Measurements from ENCODE around the gene SDK2.

Gene SDK2

GRCh38 chr17:73519714-73520368, 124.4 kb downstream of the SDK2 start:
- TF ChIP-seq, protein P1, sequence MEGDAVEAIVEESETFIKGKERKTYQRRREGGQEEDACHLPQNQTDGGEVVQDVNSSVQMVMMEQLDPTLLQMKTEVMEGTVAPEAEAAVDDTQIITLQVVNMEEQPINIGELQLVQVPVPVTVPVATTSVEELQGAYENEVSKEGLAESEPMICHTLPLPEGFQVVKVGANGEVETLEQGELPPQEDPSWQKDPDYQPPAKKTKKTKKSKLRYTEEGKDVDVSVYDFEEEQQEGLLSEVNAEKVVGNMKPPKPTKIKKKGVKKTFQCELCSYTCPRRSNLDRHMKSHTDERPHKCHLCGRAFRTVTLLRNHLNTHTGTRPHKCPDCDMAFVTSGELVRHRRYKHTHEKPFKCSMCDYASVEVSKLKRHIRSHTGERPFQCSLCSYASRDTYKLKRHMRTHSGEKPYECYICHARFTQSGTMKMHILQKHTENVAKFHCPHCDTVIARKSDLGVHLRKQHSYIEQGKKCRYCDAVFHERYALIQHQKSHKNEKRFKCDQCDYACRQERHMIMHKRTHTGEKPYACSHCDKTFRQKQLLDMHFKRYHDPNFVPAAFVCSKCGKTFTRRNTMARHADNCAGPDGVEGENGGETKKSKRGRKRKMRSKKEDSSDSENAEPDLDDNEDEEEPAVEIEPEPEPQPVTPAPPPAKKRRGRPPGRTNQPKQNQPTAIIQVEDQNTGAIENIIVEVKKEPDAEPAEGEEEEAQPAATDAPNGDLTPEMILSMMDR (IDR thresholded peaks at IDR 0.05; ENCODE audit: low read depth, low read length), result no peak
- no peak for DNase-seq (ENCODE audit: extremely low read depth, low read depth)

DNA sequence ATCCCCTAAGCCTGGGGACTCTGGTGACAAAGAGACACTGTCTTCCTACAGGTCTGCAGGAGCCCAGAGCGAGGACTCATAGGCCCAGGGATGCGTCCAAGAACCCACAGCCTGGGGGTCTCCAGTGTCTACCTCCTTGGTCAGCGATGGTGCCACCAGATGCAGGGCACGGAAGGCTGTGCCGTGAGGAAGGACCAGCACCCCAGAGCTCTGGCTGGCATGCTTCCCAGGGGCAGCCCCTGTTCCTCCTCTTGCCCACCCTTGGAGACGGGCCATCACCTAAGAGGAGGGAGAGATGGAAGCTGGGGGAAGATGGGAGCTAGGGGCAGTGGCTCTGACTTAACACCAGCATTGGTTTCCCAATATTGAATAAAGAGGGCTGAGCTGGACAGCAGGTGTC, 125.2 kb downstream of the SDK2 start:
- DNase-seq (ENCODE audit: extremely low read depth, low read depth), result no peak
- TF ChIP-seq, protein P1 (IDR thresholded peaks at IDR 0.05; ENCODE audit: low read depth, low read length), result no peak

GRCh38 chr17:73516431-73516830, 127.8 kb downstream of the SDK2 start:
- DNase-seq (ENCODE audit: extremely low read depth, low read depth), result no peak
- TF ChIP-seq, protein P1 (IDR thresholded peaks at IDR 0.05; ENCODE audit: low read depth, low read length), result no peak

GRCh38 chr17:73514146-73514863, 129.9 kb downstream of the SDK2 start:
- TF ChIP-seq, protein P1 (IDR thresholded peaks at IDR 0.05; ENCODE audit: low read depth, low read length), result no peak
- no peak for DNase-seq (ENCODE audit: extremely low read depth, low read depth)

GRCh38 chr17:73513426-73513825, 130.8 kb downstream of the SDK2 start:
- TF ChIP-seq, protein P1 (IDR thresholded peaks at IDR 0.05; ENCODE audit: low read depth, low read length), result no peak
- no peak for DNase-seq (ENCODE audit: extremely low read depth, low read depth)

- no peak for DNase-seq (ENCODE audit: extremely low read depth, low read depth)
- TF ChIP-seq, protein P1 (IDR thresholded peaks at IDR 0.05; ENCODE audit: low read depth, low read length), result no peak
Measured at GRCh38 chr17:73511719-73512115, 132.5 kb downstream of the SDK2 start.

DNA sequence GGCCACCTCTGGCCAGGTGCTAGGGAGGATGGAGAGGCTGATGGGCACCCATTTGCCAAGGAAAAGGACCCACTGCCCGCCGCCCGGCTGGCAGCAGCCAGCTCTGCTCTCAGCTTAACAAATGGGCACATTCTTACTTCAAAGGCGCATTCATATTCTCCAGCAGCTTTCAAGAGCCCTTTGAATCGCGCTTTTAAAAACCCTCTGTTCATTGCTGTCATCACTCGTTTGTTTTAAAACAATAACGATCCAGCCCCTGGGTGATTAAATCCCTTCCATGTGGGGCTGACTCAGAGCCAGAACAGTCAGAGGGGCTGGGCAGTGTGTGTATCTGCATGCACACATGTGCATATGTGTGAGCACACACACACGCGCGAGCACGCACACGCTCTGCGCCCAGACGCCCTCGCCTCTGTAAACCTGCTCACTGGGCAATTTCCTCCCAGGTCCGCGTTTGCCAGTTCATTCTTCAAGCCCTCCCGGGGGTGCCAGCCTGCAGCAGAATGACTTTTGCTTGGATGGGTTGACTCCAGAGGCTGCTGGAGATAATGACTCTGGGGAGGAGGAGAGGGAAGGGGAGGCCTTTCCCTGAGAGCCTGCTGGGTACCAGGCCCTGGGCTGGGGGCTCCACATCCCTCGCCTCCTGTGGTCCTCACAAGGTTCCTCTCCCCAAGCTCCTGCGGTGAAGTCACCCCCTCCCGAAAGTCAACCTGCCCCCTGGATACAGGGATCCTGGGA, 133.1 kb downstream of the SDK2 start:
- DNase-seq (ENCODE audit: extremely low read depth, low read depth), result no peak
- TF ChIP-seq, protein P1 (IDR thresholded peaks at IDR 0.05; ENCODE audit: low read depth, low read length), result no peak
